ENCODE data around the gene TMEM106C.

- no peak for TF ChIP-seq CTCF (IDR thresholded peaks at IDR 0.05)
- TF ChIP-seq POLR2A (IDR thresholded peaks at IDR 0.05), result no peak
Measured at GRCh38 chr12:47945341-47945728, 18.1 kb upstream of the TMEM106C start.
